ENCODE data around the gene ST8SIA1. TPM values are rescaled to one million over a fixed set of nuclear protein-coding genes. Genes with fewer than 3 reads are reported as not detected.

ST8SIA1 gene
- total RNA-seq, 2 experiments from 2014 or later: 9.5 to 9.6 TPM

- Mint-ChIP-seq H3K27ac (no peak overlapping the region), H3K4me3 (no peak overlapping the region), H3K4me1 (ENCODE audit: low read depth) (peaks cover 1% of the 10 kb centered on the region), H3K36me3 (peaks cover 6% of the 10 kb centered on the region), H3K27me3 (no peaks in the 10 kb centered on the region), H3K9me3 (no peaks in the 10 kb centered on the region)
- intact Hi-C loops (cut with micrococcal nuclease): no loop called here
- POLR2A ChIA-PET: interaction anchor here (0.6 kb wide), 1 partner anchor 166 kb away, joined by 3 read pairs; no protein-coding TSS in a partner anchor
- CTCF ChIA-PET: no interaction called here
- no peak for DNase-seq
These were observed 57.6 kb downstream of the ST8SIA1 start for GRCh38 chr12:22276867-22277266.

GRCh38 chr12:22276313-22276712 lies 58.2 kb downstream of the ST8SIA1 start:
- Mint-ChIP-seq H3K4me3 (no peak overlapping the region), H3K9me3 (no peaks in the 10 kb centered on the region), H3K27me3 (no peaks in the 10 kb centered on the region), H3K36me3 (peaks cover 6% of the 10 kb centered on the region), H3K27ac (no peak overlapping the region), H3K4me1 (ENCODE audit: low read depth) (peaks cover 1% of the 10 kb centered on the region)
- DNase-seq: no peak
- ChIA-PET POLR2A (no interaction called here), CTCF (interaction anchor here (0.6 kb wide), 1 partner anchor 85 kb away, joined by 3 read pairs; no protein-coding TSS in a partner anchor)
- intact Hi-C loops (cut with micrococcal nuclease): no loop called here

- intact Hi-C loops (cut with micrococcal nuclease): no loop called here
- CTCF ChIA-PET: interaction anchor here (0.6 kb wide), 2 partner anchors 86 to 193 kb away, joined by 3 read pairs; no protein-coding TSS in a partner anchor
- H3K9me3 Mint-ChIP-seq: no peaks in the 10 kb centered on the region
- H3K4me1 Mint-ChIP-seq (ENCODE audit: low read depth): peaks cover 1% of the 10 kb centered on the region
- no peak overlapping the region for H3K4me3 Mint-ChIP-seq
- POLR2A ChIA-PET: no interaction called here
- no peaks in the 10 kb centered on the region for H3K27me3 Mint-ChIP-seq
- H3K36me3 Mint-ChIP-seq: peaks cover 6% of the 10 kb centered on the region
- no peak overlapping the region for H3K27ac Mint-ChIP-seq
- no peak for DNase-seq
These were observed 58.7 kb downstream of the ST8SIA1 start for GRCh38 chr12:22275843-22276242.

- peaks cover 3% of the 10 kb centered on the region for H3K36me3 Mint-ChIP-seq
- ChIA-PET CTCF (interaction anchor here (1.5 kb wide), 1 partner anchor 15 kb away, joined by 5 read pairs; no protein-coding TSS in a partner anchor), POLR2A (no interaction called here)
- DNase-seq: no peak
- no peak overlapping the region for H3K27ac Mint-ChIP-seq
- H3K27me3 Mint-ChIP-seq: no peaks in the 10 kb centered on the region
- intact Hi-C loops (cut with micrococcal nuclease): no loop called here
- H3K4me3 Mint-ChIP-seq: no peak overlapping the region
- no peaks in the 10 kb centered on the region for H3K9me3 Mint-ChIP-seq
- H3K4me1 Mint-ChIP-seq (ENCODE audit: low read depth): peaks cover 5% of the 10 kb centered on the region
These were observed 62.0 kb downstream of the ST8SIA1 start for GRCh38 chr12:22272335-22273151.

- Mint-ChIP-seq H3K9me3 (no peaks in the 10 kb centered on the region), H3K36me3 (peaks cover 3% of the 10 kb centered on the region), H3K4me3 (no peak overlapping the region), H3K27me3 (no peaks in the 10 kb centered on the region), H3K27ac (no peak overlapping the region), H3K4me1 (ENCODE audit: low read depth) (peaks cover 8% of the 10 kb centered on the region)
- intact Hi-C loops (cut with micrococcal nuclease): no loop called here
- no peak for DNase-seq
- ChIA-PET CTCF (no interaction called here), POLR2A (no interaction called here)
These were observed 63.5 kb downstream of the ST8SIA1 start for GRCh38 chr12:22271023-22271422.

- intact Hi-C loops (cut with micrococcal nuclease): no loop called here
- Mint-ChIP-seq H3K4me3 (no peak overlapping the region), H3K9me3 (no peaks in the 10 kb centered on the region), H3K27me3 (no peaks in the 10 kb centered on the region), H3K36me3 (no peaks in the 10 kb centered on the region), H3K4me1 (ENCODE audit: low read depth) (peaks cover 15% of the 10 kb centered on the region), H3K27ac (no peak overlapping the region)
- ChIA-PET CTCF (no interaction called here), POLR2A (no interaction called here)
- DNase-seq: no peak
These were observed 65.5 kb downstream of the ST8SIA1 start for GRCh38 chr12:22268973-22269372.

GRCh38 chr12:22268406-22268805 lies 66.1 kb downstream of the ST8SIA1 start:
- H3K27me3 Mint-ChIP-seq: no peaks in the 10 kb centered on the region
- intact Hi-C loops (cut with micrococcal nuclease): no loop called here
- POLR2A ChIA-PET: no interaction called here
- no peak overlapping the region for H3K4me3 Mint-ChIP-seq
- CTCF ChIA-PET: no interaction called here
- H3K36me3 Mint-ChIP-seq: no peaks in the 10 kb centered on the region
- peaks cover 16% of the 10 kb centered on the region for H3K4me1 Mint-ChIP-seq (ENCODE audit: low read depth)
- no peaks in the 10 kb centered on the region for H3K9me3 Mint-ChIP-seq
- no peak overlapping the region for H3K27ac Mint-ChIP-seq
- DNase-seq: no peak

GRCh38 chr12:22266101-22266500 lies 68.4 kb downstream of the ST8SIA1 start:
- CTCF ChIA-PET: no interaction called here
- no peak for DNase-seq
- Mint-ChIP-seq H3K27me3 (no peaks in the 10 kb centered on the region), H3K27ac (no peak overlapping the region), H3K9me3 (no peaks in the 10 kb centered on the region), H3K4me1 (ENCODE audit: low read depth) (peaks cover 19% of the 10 kb centered on the region), H3K4me3 (no peak overlapping the region), H3K36me3 (no peaks in the 10 kb centered on the region)
- intact Hi-C loops (cut with micrococcal nuclease): no loop called here
- POLR2A ChIA-PET: no interaction called here

- intact Hi-C loops (cut with micrococcal nuclease): no loop called here
- no peak for DNase-seq
- Mint-ChIP-seq H3K4me3 (no peak overlapping the region), H3K4me1 (ENCODE audit: low read depth) (peaks cover 19% of the 10 kb centered on the region), H3K27ac (no peak overlapping the region), H3K9me3 (no peaks in the 10 kb centered on the region), H3K36me3 (no peaks in the 10 kb centered on the region), H3K27me3 (no peaks in the 10 kb centered on the region)
- ChIA-PET POLR2A (no interaction called here), CTCF (no interaction called here)
These were observed 70.1 kb downstream of the ST8SIA1 start for GRCh38 chr12:22264380-22264779.

- ChIA-PET CTCF (interaction anchor here (1.2 kb wide), 1 partner anchor 73 kb away, joined by 3 read pairs; no protein-coding TSS in a partner anchor), POLR2A (interaction anchor here (0.5 kb wide), 1 partner anchor 215 kb away, joined by 3 read pairs; no protein-coding TSS in a partner anchor)
- intact Hi-C loops (cut with micrococcal nuclease): no loop called here
- H3K36me3 Mint-ChIP-seq: no peaks in the 10 kb centered on the region
- H3K27me3 Mint-ChIP-seq: no peaks in the 10 kb centered on the region
- no peak overlapping the region for H3K27ac Mint-ChIP-seq
- H3K4me3 Mint-ChIP-seq: no peak overlapping the region
- H3K9me3 Mint-ChIP-seq: no peaks in the 10 kb centered on the region
- no peak for DNase-seq
- H3K4me1 Mint-ChIP-seq (ENCODE audit: low read depth): peaks cover 17% of the 10 kb centered on the region
These were observed 72.2 kb downstream of the ST8SIA1 start for GRCh38 chr12:22262309-22262708.

- Mint-ChIP-seq H3K9me3 (no peaks in the 10 kb centered on the region), H3K27ac (no peak overlapping the region), H3K27me3 (no peaks in the 10 kb centered on the region), H3K36me3 (no peaks in the 10 kb centered on the region), H3K4me3 (no peak overlapping the region), H3K4me1 (ENCODE audit: low read depth) (peaks cover 3% of the 10 kb centered on the region)
- ChIA-PET CTCF (interaction anchor here (0.7 kb wide), 1 partner anchor 203 kb away, joined by 3 read pairs; no protein-coding TSS in a partner anchor), POLR2A (no interaction called here)
- intact Hi-C loops (cut with micrococcal nuclease): no loop called here
- no peak for DNase-seq
These were observed 77.4 kb downstream of the ST8SIA1 start for GRCh38 chr12:22257100-22257499.

- H3K27me3 Mint-ChIP-seq: no peaks in the 10 kb centered on the region
- H3K36me3 Mint-ChIP-seq: peaks cover 1% of the 10 kb centered on the region
- POLR2A ChIA-PET: no interaction called here
- no peak overlapping the region for H3K4me3 Mint-ChIP-seq
- no peak overlapping the region for H3K27ac Mint-ChIP-seq
- no peaks in the 10 kb centered on the region for H3K9me3 Mint-ChIP-seq
- intact Hi-C loops (cut with micrococcal nuclease): no loop called here
- DNase-seq: no peak
- CTCF ChIA-PET: interaction anchor here (0.7 kb wide), 1 partner anchor 203 kb away, joined by 3 read pairs; no protein-coding TSS in a partner anchor
- peaks cover 3% of the 10 kb centered on the region for H3K4me1 Mint-ChIP-seq (ENCODE audit: low read depth)
These were observed 77.9 kb downstream of the ST8SIA1 start for GRCh38 chr12:22256605-22257004.

- POLR2A ChIA-PET: no interaction called here
- peaks cover 2% of the 10 kb centered on the region for H3K36me3 Mint-ChIP-seq
- intact Hi-C loops (cut with micrococcal nuclease): no loop called here
- H3K4me1 Mint-ChIP-seq (ENCODE audit: low read depth): peaks cover 4% of the 10 kb centered on the region
- CTCF ChIA-PET: interaction anchor here (0.6 kb wide), 1 partner anchor 91 kb away, joined by 3 read pairs; no protein-coding TSS in a partner anchor
- no peaks in the 10 kb centered on the region for H3K27me3 Mint-ChIP-seq
- H3K27ac Mint-ChIP-seq: no peak overlapping the region
- H3K9me3 Mint-ChIP-seq: no peaks in the 10 kb centered on the region
- DNase-seq: no peak
- no peak overlapping the region for H3K4me3 Mint-ChIP-seq
These were observed 78.5 kb downstream of the ST8SIA1 start for GRCh38 chr12:22256041-22256441.
